ENCODE measurements around the gene KRTAP16-1. TPM values are rescaled to one million over a fixed set of nuclear protein-coding genes. Genes with fewer than 3 reads are reported as not detected.

KRTAP16-1 gene
- total RNA-seq, 4 donors from 2014 or later, result 5.9 TPM; not detected in 3

- WGBS, 2 donors, result 85 to 100% methylated on average over 1 of the region's 1 CpG
- H3K4me3 ChIP-seq (ENCODE audit: low read depth, poor library complexity, severe bottlenecking), result no peak overlapping the region
- DNase-seq (ENCODE audit: low spot score in 2 of 2), result peak in 1 of 2 donors; percentile 54
- TF ChIP-seq POLR2A (IDR thresholded peaks at IDR 0.05), result no peak
- TF ChIP-seq CTCF (IDR thresholded peaks at IDR 0.05), result no peak
- intact Hi-C loops (cut with DNase I; ENCODE audit: low total_unique reads), result no loop called here
Observed at GRCh38 chr17:41311111-41311510, 2.0 kb upstream of the KRTAP16-1 start.

- no peak overlapping the region for H3K4me3 ChIP-seq (ENCODE audit: low read depth, poor library complexity, severe bottlenecking)
- DNase-seq (ENCODE audit: low spot score in 2 of 2), result no peak
- TF ChIP-seq CTCF (IDR thresholded peaks at IDR 0.05), result no peak
- TF ChIP-seq POLR2A (IDR thresholded peaks at IDR 0.05), result no peak
- intact Hi-C loops (cut with DNase I; ENCODE audit: low total_unique reads), result no loop called here
- 11 to 16% methylated on average over 9 to 10 of the region's 10 CpGs for WGBS, 2 donors
Observed at GRCh38 chr17:41308251-41308917, 725 bp downstream of the KRTAP16-1 start.

GRCh38 chr17:41307647-41308046 is 1.5 kb downstream of the KRTAP16-1 start:
- no peak for DNase-seq (ENCODE audit: low spot score in 2 of 2)
- intact Hi-C loops (cut with DNase I; ENCODE audit: low total_unique reads), result no loop called here
- TF ChIP-seq POLR2A (IDR thresholded peaks at IDR 0.05) (no peak), CTCF (IDR thresholded peaks at IDR 0.05) (no peak)
- H3K4me3 ChIP-seq (ENCODE audit: low read depth, poor library complexity, severe bottlenecking), result no peak overlapping the region
- 61 to 70% methylated on average over 9 of the region's 9 CpGs for WGBS, 2 donors

- WGBS, 2 donors, result 70 to 72% methylated on average over 12 of the region's 12 CpGs
- TF ChIP-seq POLR2A (IDR thresholded peaks at IDR 0.05) (no peak), CTCF (IDR thresholded peaks at IDR 0.05) (no peak)
- DNase-seq (ENCODE audit: low spot score in 2 of 2), result no peak
Observed at GRCh38 chr17:41304091-41304490, 5.0 kb downstream of the KRTAP16-1 start.

GRCh38 chr17:41302981-41303380 is 6.1 kb downstream of the KRTAP16-1 start:
- no peak overlapping the region for H3K4me3 ChIP-seq (ENCODE audit: low read depth, poor library complexity, severe bottlenecking)
- DNase-seq (ENCODE audit: low spot score in 2 of 2), result no peak
- 60 to 64% methylated on average over 4 of the region's 4 CpGs for WGBS, 2 donors
- TF ChIP-seq POLR2A (IDR thresholded peaks at IDR 0.05) (no peak), CTCF (IDR thresholded peaks at IDR 0.05) (no peak)
- intact Hi-C loops (cut with DNase I; ENCODE audit: low total_unique reads), result no loop called here

More at GRCh38 chr17:41304091-41304490, 5.0 kb downstream of the KRTAP16-1 start:
- intact Hi-C loops (cut with DNase I; ENCODE audit: low total_unique reads), result no loop called here
- no peak overlapping the region for H3K4me3 ChIP-seq (ENCODE audit: low read depth, poor library complexity, severe bottlenecking)
